Testis (tissue), 3 donors: ENCODE results near the gene SMAD3. TPM values are rescaled to one million over a fixed set of nuclear protein-coding genes. Genes with fewer than 3 reads are reported as not detected.
A peak's percentile ranks its signal among the peaks of the same experiment; 100 is the strongest.
"Not testable (repeated sequence)": the region's sequence is repeated elsewhere in the genome, so short reads cannot be mapped to it uniquely, and the experiment has no call there.

Experiments
- DNase-seq: peaks from one replicate; pipeline ENCODE4 v3.0.0-alpha.2; 2019
- H3K27ac ChIP-seq, 2 donors: fragments of 200-600 bp; sonication (generic); one replicate each; pipeline ENCODE4 v1.5.1; 2019
- H3K27me3 ChIP-seq: fragments of 200-600 bp; sonication (generic); one replicate; pipeline ENCODE4 v1.5.1; 2019
- H3K36me3 ChIP-seq: fragments of 200-600 bp; sonication (generic); one replicate; pipeline ENCODE4 v1.5.1; 2017; ENCODE audit warnings: low read depth; ENCODE audit errors: missing control alignments
- H3K4me1 ChIP-seq: fragments of 200-600 bp; sonication (generic); one replicate; pipeline ENCODE4 v1.5.1; 2019
- H3K4me3 ChIP-seq, 2 donors: fragments of 200-600 bp; sonication (generic); one replicate each; pipeline ENCODE4 v1.5.1; 2017 to 2019
- H3K9me3 ChIP-seq: fragments of 200-600 bp; sonication (generic); one replicate; pipeline ENCODE4 v1.5.1; 2017
- POLR2A ChIP-seq: fragments of 450-650 bp; IDR thresholded peaks from one replicate; pipeline ENCODE4 v1.6.1; 2017; ENCODE audit warnings: antibody characterized with exemption, mild to moderate bottlenecking, moderate library complexity
- WGBS, 2 donors: methylation state at CpG; one replicate each; pipeline ENCODE4 v1.1.5; 2018; 5-methylcytosine and 5-hydroxymethylcytosine counted together
- intact Hi-C: fragments of 100-400 bp; cut with DNase I; formaldehyde crosslinking; loops from one replicate; pipeline ENCODE4 v1.15.1; 2023; ENCODE audit warnings: low total_unique reads
- polyA plus RNA-seq: library from polyadenylated mRNA; stranded (reverse); fragments of 350-450 nt; fragmentation: Illumina TruSeq; extraction: RNeasy Lipid Tissue Mini Kit (QIAGEN cat#74804); gene quantifications from one replicate; pipeline ENCODE4 v1.2.3, GENCODE V29; 2014; ENCODE audit warnings: low read depth, low replicate concordance; ENCODE audit not compliant: insufficient read depth
- total RNA-seq, 2 donors: library from RNA; depleted of rRNA; stranded (reverse); fragments of >200 nt; gene quantifications; one replicate each; pipeline ENCODE4 v1.2.3, GENCODE V29; 2016
- TF ChIP-seq, protein P1 (sequence below), 3 experiments: fragments of 450-650 bp in 2 of 3; fragments of 200-600 bp in 1 of 3; sonication (generic) in 1 of 3; IDR thresholded peaks; one replicate each; pipeline ENCODE4 v1.5.1; 2016 to 2019; ENCODE audit warnings: antibody characterized with exemption in 3 of 3, mild to moderate bottlenecking in 2 of 3, moderate library complexity in 1 of 3

The SMAD3 gene
- total and polyA plus RNA-seq, 3 donors from 2014 or later, result 11.4 to 31.6 (median 18.7) TPM

- 94 to 96% methylated on average over 6 of the region's 6 CpGs for WGBS, 2 donors
- no peaks in the 10 kb centered on the region for H3K27me3 ChIP-seq
- no peak for DNase-seq
- peak overlapping the region in 1 of 2 donors; percentile 84 for H3K27ac ChIP-seq
- no peak for TF ChIP-seq POLR2A
- TF ChIP-seq, protein P1, sequence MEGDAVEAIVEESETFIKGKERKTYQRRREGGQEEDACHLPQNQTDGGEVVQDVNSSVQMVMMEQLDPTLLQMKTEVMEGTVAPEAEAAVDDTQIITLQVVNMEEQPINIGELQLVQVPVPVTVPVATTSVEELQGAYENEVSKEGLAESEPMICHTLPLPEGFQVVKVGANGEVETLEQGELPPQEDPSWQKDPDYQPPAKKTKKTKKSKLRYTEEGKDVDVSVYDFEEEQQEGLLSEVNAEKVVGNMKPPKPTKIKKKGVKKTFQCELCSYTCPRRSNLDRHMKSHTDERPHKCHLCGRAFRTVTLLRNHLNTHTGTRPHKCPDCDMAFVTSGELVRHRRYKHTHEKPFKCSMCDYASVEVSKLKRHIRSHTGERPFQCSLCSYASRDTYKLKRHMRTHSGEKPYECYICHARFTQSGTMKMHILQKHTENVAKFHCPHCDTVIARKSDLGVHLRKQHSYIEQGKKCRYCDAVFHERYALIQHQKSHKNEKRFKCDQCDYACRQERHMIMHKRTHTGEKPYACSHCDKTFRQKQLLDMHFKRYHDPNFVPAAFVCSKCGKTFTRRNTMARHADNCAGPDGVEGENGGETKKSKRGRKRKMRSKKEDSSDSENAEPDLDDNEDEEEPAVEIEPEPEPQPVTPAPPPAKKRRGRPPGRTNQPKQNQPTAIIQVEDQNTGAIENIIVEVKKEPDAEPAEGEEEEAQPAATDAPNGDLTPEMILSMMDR (IDR thresholded peaks at IDR 0.05), result no peak
- no peak overlapping the region for H3K4me3 ChIP-seq
- intact Hi-C loops, result no loop called here
- H3K4me1 ChIP-seq, result peaks cover 27% of the 10 kb centered on the region
- no peaks in the 10 kb centered on the region for H3K9me3 ChIP-seq
- H3K36me3 ChIP-seq, result no peaks in the 10 kb centered on the region
These were observed 53.9 kb downstream of the SMAD3 start for GRCh38 chr15:67119238-67119846.

GRCh38 chr15:67120009-67120838, 54.8 kb downstream of the SMAD3 start:
- H3K27ac ChIP-seq, result peak overlapping the region; percentile 76 to 84
- H3K9me3 ChIP-seq, result no peaks in the 10 kb centered on the region
- 66 to 74% methylated on average over 9 of the region's 9 CpGs for WGBS, 2 donors
- no peaks in the 10 kb centered on the region for H3K36me3 ChIP-seq
- no peaks in the 10 kb centered on the region for H3K27me3 ChIP-seq
- intact Hi-C loops, result loop anchor here (10.0 kb wide), 1 partner anchor 55 kb away; the partner anchor contains the start of gene SMAD3
- TF ChIP-seq, protein P1 (IDR thresholded peaks at IDR 0.05), result no peak
- no peak for TF ChIP-seq POLR2A
- H3K4me3 ChIP-seq, result no peak overlapping the region
- peaks cover 34% of the 10 kb centered on the region for H3K4me1 ChIP-seq
- DNase-seq, result no peak

GRCh38 chr15:67120839-67121643, 55.6 kb downstream of the SMAD3 start:
- intact Hi-C loops, result loop anchor here (10.0 kb wide), 1 partner anchor 56 kb away; the partner anchor contains the start of gene SMAD3
- H3K4me3 ChIP-seq, result no peak overlapping the region
- 18 to 29% methylated on average over 18 to 27 of the region's 27 CpGs for WGBS, 2 donors
- H3K36me3 ChIP-seq, result no peaks in the 10 kb centered on the region
- H3K4me1 ChIP-seq, result peaks cover 42% of the 10 kb centered on the region
- peak overlapping the region; percentile 76 to 84 for H3K27ac ChIP-seq
- no peaks in the 10 kb centered on the region for H3K9me3 ChIP-seq
- no peak for TF ChIP-seq POLR2A
- TF ChIP-seq, protein P1 (IDR thresholded peaks at IDR 0.05), result no peak
- DNase-seq, result peak; percentile 85
- no peaks in the 10 kb centered on the region for H3K27me3 ChIP-seq

DNA sequence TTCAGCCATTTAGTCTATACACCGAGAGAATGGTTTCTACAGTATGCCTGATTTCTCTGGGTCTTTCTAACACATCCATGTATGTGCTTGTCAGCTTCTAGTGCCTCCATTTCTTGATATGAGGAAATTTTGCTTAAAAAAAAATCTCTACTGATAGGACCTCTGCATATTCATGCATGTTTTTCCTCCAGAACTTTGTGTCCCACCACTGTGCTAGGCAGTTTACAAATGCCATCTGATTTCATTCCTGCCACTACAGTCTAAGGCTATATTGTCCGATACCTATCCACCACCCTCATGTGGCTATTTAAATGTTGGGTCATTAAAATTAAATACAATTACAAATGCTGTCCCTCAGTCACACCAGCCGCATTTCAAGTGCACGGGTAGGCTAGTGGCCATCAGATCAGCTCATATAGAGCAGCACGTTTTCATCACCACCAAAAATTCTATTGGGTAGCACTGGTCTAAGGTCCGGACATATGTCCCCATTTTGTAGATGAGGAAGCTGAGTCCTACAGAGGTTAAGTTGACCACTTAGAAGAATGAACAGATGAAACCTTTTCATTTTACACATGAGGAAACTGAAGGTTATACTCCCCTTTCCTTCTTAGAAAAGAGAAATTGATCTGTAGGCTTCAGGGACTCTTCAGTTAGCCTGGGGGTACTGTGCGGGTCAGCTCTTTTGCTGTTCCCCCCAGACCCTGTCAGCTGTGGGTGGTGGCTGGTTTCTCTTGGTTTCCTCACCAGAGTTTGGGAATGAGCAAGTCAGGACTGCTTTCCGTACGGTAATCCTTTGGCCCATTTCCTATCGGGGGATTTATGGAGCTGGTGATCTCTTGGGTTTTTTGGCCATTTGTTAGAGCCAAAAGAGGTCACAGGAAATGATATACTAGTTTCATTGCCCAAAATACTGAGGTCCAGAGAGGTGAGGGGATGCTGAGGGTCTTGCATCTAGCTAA, 56.5 kb downstream of the SMAD3 start:
- Histone ChIP-seq H3K27ac (peak overlapping the region; percentile 76 to 84), H3K4me1 (peaks cover 43% of the 10 kb centered on the region), H3K9me3 (no peaks in the 10 kb centered on the region), H3K4me3 (no peak overlapping the region), H3K36me3 (no peaks in the 10 kb centered on the region), H3K27me3 (no peaks in the 10 kb centered on the region)
- no peak for DNase-seq
- no peak for TF ChIP-seq POLR2A
- TF ChIP-seq, protein P1 (IDR thresholded peaks at IDR 0.05), result no peak
- intact Hi-C loops, result loop anchor here (10.0 kb wide), 1 partner anchor 57 kb away; the partner anchor contains the start of gene SMAD3
- WGBS, 2 donors, result 70 to 81% methylated on average over 10 of the region's 10 CpGs

DNA sequence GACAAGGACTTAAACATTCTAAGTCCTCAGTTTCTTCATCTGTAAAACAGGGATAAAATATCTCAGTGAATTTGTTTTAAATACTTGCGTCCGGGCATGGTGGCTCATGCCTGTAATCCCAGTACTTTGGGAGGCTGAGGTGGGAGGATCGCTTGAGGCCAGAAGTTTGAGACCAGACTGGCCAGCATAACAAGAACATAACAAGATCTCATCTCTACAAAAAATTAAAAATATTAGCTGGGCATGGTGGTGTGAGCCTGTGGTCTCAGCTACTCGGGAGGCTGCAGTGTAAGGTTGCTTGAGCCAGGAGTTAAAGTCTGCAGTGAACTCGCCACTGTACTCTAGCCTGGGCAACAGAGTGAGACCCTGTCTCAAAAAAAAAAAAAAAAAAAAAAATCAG, 57.4 kb downstream of the SMAD3 start:
- 77 to 79% methylated on average over 5 of the region's 5 CpGs for WGBS, 2 donors
- not testable (repeated sequence) for H3K9me3 ChIP-seq, H3K27me3 ChIP-seq, DNase-seq, H3K4me3 ChIP-seq, H3K36me3 ChIP-seq
- peaks cover 49% of the 10 kb centered on the region for H3K4me1 ChIP-seq
- intact Hi-C loops, result loop anchor here (10.0 kb wide), 1 partner anchor 58 kb away; the partner anchor contains the start of gene SMAD3
- H3K27ac ChIP-seq, result peak overlapping the region in 1 of 2 donors; percentile 50

DNA sequence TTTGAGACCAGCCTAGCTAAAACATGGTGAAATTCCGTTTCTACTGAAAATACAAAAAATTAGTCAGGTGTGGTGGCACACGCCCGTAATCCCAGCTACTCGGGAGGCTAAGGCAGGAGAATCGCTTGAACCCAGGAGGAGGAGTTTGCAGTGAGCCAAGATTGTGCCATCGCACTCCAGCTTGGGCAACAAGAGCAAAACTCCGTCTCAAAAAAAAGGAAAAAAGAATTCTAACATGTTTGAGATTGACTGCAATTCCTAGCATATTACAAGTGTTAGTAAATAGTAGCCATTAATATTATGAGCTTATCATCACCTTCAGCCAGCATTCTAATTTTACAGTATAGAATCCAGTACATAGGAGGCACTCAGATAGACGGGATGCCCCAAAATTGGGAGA, 57.9 kb downstream of the SMAD3 start:
- not testable (repeated sequence) for DNase-seq, H3K9me3 ChIP-seq, H3K4me3 ChIP-seq, H3K27me3 ChIP-seq, H3K36me3 ChIP-seq
- peak overlapping the region in 1 of 2 donors; percentile 76 for H3K27ac ChIP-seq
- 94 to 96% methylated on average over 8 of the region's 8 CpGs for WGBS, 2 donors
- H3K4me1 ChIP-seq, result peaks cover 53% of the 10 kb centered on the region
- intact Hi-C loops, result loop anchor here (10.0 kb wide), 1 partner anchor 58 kb away; the partner anchor contains the start of gene SMAD3
